Lower lobe of right lung (tissue), 2 donors: ENCODE data around the gene LKAAEAR1. TPM values are rescaled to one million over a fixed set of nuclear protein-coding genes. Genes with fewer than 3 reads are reported as not detected.

Experiments used
- ATAC-seq, 2 donors: fragments of 200-7000 bp; cut with Tn5 transposase; one replicate each; pipeline ENCODE4 v1.9.1; 2020 to 2022; ENCODE audit warnings: mild to moderate bottlenecking in 2 of 2, moderate library complexity in 2 of 2
- DNase-seq: peaks from one replicate; pipeline ENCODE4 v3.0.0-alpha.2; 2020
- H3K27ac ChIP-seq: fragments of 200-600 bp; one replicate; pipeline ENCODE4 v1.8.0; 2022
- H3K27me3 ChIP-seq: fragments of 200-600 bp; one replicate; pipeline ENCODE4 v1.8.0; 2022; ENCODE audit warnings: low read depth
- H3K36me3 ChIP-seq: fragments of 200-600 bp; one replicate; pipeline ENCODE4 v1.8.0; 2022; ENCODE audit warnings: mild to moderate bottlenecking
- H3K4me1 ChIP-seq: fragments of 200-600 bp; one replicate; pipeline ENCODE4 v1.8.0; 2022
- H3K4me3 ChIP-seq: fragments of 200-600 bp; one replicate; pipeline ENCODE4 v1.8.0; 2022; ENCODE audit warnings: mild to moderate bottlenecking
- H3K9me3 ChIP-seq: fragments of 200-600 bp; one replicate; pipeline ENCODE4 v1.8.0; 2022
- intact Hi-C: fragments of 100-400 bp; cut with DNase I; formaldehyde crosslinking; loops from one replicate; pipeline ENCODE4 v1.11.0; 2022
- total RNA-seq: library from RNA; stranded (reverse); fragmentation: NEBNext Ultra II Directional; extraction: Animal tissue kit (Norgen Biotek cat#: 25700); gene quantifications from one replicate; pipeline ENCODE4 v1.2.1, GENCODE V29; 2021
- TF ChIP-seq, protein P1 (sequence below): fragments of 200-600 bp; IDR thresholded peaks from one replicate; pipeline ENCODE4 v1.8.0; 2022; ENCODE audit warnings: antibody characterized with exemption, mild to moderate bottlenecking
- donor health status: DM: no; HTN: yes; CAD: no; lungs with severe emphysema.

The LKAAEAR1 gene
- total RNA-seq, 1 donor from 2014 or later: 0.97 TPM

DNA sequence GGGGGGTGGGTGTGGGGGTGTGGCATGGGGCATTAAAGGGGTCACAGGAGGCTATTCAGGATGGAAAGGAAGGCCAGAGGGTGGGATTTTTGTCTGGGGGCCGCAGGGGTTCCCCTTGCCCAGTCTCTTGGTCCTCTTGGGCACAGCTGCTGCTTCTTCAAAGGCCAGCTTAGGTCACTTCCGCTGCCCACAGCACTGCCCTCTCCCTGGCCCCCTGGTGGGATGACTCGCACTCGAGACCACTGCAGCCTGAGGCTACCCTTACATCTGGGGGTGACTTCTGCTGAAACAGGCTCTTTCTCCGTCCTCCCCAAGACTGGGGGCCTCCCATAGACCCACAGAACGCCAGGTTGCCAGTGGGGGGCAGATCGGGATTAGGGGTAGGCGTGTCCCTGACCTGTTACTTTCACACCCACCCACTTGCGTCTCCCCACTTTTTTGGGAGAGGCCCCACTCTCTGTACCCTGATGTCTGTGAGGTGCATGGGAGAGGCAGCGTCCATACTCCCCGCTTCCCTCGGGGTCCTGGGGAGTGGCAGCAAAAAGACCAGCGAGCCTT, 1.3 kb downstream of the LKAAEAR1 start:
- intact Hi-C loops: no loop called here
- H3K4me3 ChIP-seq: peak overlapping the region; percentile 60
- TF ChIP-seq, protein P1, sequence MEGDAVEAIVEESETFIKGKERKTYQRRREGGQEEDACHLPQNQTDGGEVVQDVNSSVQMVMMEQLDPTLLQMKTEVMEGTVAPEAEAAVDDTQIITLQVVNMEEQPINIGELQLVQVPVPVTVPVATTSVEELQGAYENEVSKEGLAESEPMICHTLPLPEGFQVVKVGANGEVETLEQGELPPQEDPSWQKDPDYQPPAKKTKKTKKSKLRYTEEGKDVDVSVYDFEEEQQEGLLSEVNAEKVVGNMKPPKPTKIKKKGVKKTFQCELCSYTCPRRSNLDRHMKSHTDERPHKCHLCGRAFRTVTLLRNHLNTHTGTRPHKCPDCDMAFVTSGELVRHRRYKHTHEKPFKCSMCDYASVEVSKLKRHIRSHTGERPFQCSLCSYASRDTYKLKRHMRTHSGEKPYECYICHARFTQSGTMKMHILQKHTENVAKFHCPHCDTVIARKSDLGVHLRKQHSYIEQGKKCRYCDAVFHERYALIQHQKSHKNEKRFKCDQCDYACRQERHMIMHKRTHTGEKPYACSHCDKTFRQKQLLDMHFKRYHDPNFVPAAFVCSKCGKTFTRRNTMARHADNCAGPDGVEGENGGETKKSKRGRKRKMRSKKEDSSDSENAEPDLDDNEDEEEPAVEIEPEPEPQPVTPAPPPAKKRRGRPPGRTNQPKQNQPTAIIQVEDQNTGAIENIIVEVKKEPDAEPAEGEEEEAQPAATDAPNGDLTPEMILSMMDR: no peak
- peaks cover 40% of the 10 kb centered on the region for H3K4me1 ChIP-seq
- DNase-seq: no peak
- no peak overlapping the region for H3K27ac ChIP-seq
- H3K9me3 ChIP-seq: no peaks in the 10 kb centered on the region
- no peaks in the 10 kb centered on the region for H3K36me3 ChIP-seq
- peaks cover 29% of the 10 kb centered on the region for H3K27me3 ChIP-seq
- ATAC-seq: no peak

DNA sequence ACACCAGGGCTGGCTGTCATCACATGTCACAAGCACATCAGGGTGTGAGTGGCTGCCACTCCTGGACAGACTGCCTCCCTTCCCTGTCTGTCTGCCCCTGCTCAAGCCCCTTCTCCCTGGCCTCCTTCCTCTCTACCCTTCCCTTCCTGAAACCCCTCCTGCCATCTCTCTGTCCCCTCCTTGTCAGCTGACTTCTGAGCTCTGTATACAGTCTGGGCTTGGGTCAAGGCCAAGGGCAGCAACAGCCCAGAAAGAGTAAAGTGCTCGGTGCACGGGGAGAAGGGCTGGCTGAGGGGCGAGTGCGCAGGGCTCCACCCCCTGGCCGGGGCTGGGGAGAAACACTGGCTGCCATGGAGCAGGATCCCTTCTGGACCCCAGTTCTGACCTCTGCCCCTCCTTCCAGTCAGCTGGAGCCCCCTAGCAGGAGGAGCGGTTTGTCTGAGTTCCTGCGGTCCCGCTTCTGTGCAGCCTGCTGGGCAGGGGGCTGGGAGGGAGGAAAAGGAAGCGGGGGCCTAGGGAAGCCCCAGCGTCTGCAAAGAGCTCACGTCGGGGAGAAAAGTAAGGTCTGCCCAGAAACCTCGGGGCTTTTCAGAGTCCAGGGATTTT, 2.0 kb downstream of the LKAAEAR1 start:
- Histone ChIP-seq H3K9me3 (no peaks in the 10 kb centered on the region), H3K4me1 (peaks cover 46% of the 10 kb centered on the region), H3K4me3 (no peak overlapping the region), H3K36me3 (no peaks in the 10 kb centered on the region), H3K27ac (no peak overlapping the region), H3K27me3 (peaks cover 29% of the 10 kb centered on the region)
- no peak for DNase-seq
- no peak for ATAC-seq
- TF ChIP-seq, protein P1: no peak
- intact Hi-C loops: no loop called here

DNA sequence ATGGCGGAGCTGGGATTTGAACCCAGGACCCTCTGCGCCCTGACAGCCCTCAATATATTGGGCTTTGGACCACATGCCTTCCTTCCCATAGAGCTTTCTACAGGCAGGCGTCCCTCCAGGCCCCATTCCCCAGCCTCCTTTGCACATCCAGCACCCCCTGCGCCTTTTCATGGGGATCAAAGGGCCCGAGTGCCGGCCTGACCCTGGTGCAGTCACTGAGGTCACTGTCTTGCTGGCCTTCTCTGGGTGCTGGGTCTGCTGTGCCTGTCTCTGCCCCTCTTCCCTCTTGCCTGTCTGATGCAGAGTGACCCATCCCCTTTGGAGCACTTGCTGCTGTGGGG, 2.6 kb downstream of the LKAAEAR1 start:
- no peak overlapping the region for H3K27ac ChIP-seq
- H3K27me3 ChIP-seq: peaks cover 28% of the 10 kb centered on the region
- no peak for ATAC-seq
- no peaks in the 10 kb centered on the region for H3K9me3 ChIP-seq
- TF ChIP-seq, protein P1: no peak
- no peak for DNase-seq
- peaks cover 51% of the 10 kb centered on the region for H3K4me1 ChIP-seq
- H3K36me3 ChIP-seq: no peaks in the 10 kb centered on the region
- intact Hi-C loops: no loop called here
- H3K4me3 ChIP-seq: no peak overlapping the region

DNA sequence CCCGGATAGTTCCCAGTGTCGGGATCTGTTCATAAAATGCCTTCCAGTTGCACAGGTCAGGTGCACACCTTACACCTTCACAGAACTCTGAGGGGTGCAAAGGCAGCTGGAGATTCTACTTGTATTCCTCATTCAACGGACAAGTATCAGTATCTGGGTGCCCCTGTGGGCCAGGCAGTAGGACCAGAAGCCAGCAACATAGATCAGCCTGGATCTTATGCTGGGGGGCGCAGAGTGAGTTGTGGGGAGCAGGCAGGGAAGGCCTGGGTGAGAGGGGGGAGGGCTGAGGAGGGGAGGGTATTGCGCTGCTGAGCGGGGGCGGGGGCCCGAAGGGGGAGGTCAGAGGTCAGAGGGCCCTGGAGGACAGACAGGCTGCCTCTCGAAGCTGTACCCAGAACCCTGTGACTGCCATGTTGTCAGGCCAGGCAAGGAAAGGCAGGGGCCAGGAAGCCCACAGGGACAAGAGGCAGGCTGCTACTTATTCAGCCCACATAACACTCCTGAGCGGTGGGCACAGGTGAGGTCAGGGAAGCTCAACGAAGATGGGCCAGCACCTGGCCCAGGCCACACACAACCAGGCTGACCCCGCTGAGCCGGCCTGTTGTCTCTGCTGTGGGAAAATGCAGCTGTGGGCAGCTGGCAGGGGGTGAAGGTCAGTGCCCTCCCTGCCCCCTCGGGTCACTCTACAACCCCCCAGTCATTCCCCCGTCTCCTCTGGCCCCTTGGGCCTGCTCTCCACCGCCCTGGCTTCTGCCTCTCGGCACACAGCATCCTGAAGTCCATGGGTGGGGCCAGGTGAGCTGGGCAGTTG, 3.2 kb downstream of the LKAAEAR1 start:
- H3K4me3 ChIP-seq: peak overlapping the region; percentile 59
- TF ChIP-seq, protein P1: no peak
- H3K27me3 ChIP-seq: peaks cover 22% of the 10 kb centered on the region
- H3K9me3 ChIP-seq: no peaks in the 10 kb centered on the region
- no peak for ATAC-seq
- H3K36me3 ChIP-seq: peaks cover 5% of the 10 kb centered on the region
- intact Hi-C loops: no loop called here
- peaks cover 57% of the 10 kb centered on the region for H3K4me1 ChIP-seq
- no peak for DNase-seq
- H3K27ac ChIP-seq: peak overlapping the region; percentile 84

DNA sequence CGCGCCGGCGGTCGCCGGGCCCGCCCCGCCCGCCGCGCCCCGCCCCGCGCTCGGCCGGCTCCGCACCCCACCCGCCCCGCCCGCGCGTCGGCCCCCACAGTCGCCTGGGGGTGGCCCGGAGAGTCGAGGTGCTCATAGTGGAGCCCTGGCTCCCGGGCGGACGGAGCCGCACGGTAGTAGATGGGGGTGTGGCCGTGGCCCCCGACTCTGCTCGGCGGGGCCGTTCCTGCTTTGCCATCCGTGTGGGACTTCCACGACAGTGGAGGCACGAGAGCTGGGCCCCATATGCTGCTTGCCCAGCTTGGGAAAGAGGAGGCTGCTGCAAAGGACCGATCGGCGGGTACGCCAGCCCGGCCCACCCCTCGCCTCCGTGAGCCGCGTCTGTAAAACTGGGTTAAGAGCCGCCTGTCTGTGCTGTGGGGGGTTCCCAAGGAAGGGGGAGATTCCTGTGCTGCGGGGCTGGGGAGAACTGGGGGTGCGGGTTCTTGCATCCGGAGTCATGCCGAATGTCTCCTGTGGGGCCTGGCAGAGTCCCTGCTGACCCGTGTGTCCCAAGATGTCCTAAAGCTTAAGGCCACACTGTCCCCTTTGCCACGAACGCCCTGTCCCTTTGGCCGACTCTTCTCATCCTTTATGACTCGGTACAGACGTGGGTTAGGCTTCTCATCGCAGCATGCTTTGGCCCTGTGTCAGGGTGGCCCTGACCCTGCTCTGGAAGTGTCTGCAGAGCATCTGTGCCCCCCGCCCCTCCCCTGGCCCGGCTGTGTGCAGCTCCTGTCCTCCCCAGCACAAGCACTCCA, 4.0 kb downstream of the LKAAEAR1 start, which contains the start of gene OPRL1:
OPRL1 (plus strand) TSS at position 70 of the 800 bp plus-strand sequence. CDS start 12,639 bp downstream, outside the sequence.
- peak within 1 kb of the TSS; percentile 84 for H3K27ac ChIP-seq
- ATAC-seq: peak in 1 of 2 donors; percentile 0

More for the DNA sequence above, 4.0 kb downstream of the LKAAEAR1 start, which contains the start of gene OPRL1:
- intact Hi-C loops: no loop called here
- H3K4me1 ChIP-seq: peaks cover 57% of the 10 kb centered on the region
- H3K4me3 ChIP-seq: peak within 1 kb of the TSS; percentile 82
- no peak for DNase-seq
- TF ChIP-seq, protein P1: no peak
- no peaks in the 10 kb centered on the region for H3K9me3 ChIP-seq
- H3K27me3 ChIP-seq: peaks cover 16% of the 10 kb centered on the region
- peaks cover 9% of the 10 kb centered on the region for H3K36me3 ChIP-seq
